CD4-positive, CD25-positive, alpha-beta regulatory T cell (primary cell): ENCODE data around the gene TWIST2. TPM values are rescaled to one million over a fixed set of nuclear protein-coding genes. Genes with fewer than 3 reads are reported as not detected.

Experiments
- ATAC-seq, 2 donors: fragments of 150-1000 bp; cut with Tn5 transposase; one replicate each; pipeline ENCODE4 v1.10.0; 2021; ENCODE audit warnings: low read depth in 2 of 2, moderate number of reproducible peaks in 2 of 2, moderate library complexity in 1 of 2
- DNase-seq, 3 donors: peaks; one replicate each; pipeline versions ENCODE4 v3.0.0 to v3.0.0-alpha.2; 2012 to 2022; ENCODE audit warnings: mixed read lengths in 1 of 3
- H3K27ac ChIP-seq: one replicate; pipeline ENCODE4 v1.7.0; 2013; ENCODE audit warnings: mild to moderate bottlenecking, low read length; ENCODE audit not compliant: insufficient read depth, poor library complexity, severe bottlenecking
- H3K27me3 ChIP-seq: one replicate; pipeline ENCODE4 v1.7.0; 2013; ENCODE audit warnings: low read length; ENCODE audit not compliant: control insufficient read depth, insufficient read depth
- H3K36me3 ChIP-seq: one replicate; pipeline ENCODE4 v1.7.0; 2013; ENCODE audit warnings: mild to moderate bottlenecking, low read length, moderate library complexity; ENCODE audit not compliant: control insufficient read depth, insufficient read depth
- H3K4me1 ChIP-seq: 2 replicates; pipeline ENCODE4 v1.7.0; 2013; ENCODE audit warnings: mild to moderate bottlenecking, low read length; ENCODE audit not compliant: insufficient read depth, control insufficient read depth, poor library complexity, severe bottlenecking
- H3K4me3 ChIP-seq: one replicate; pipeline ENCODE4 v1.7.0; 2013; ENCODE audit warnings: low read depth, mild to moderate bottlenecking, low read length, moderate library complexity
- H3K9me3 ChIP-seq, 2 experiments: 1 replicate in 1 of 2; 2 replicates in 1 of 2; pipeline ENCODE4 v1.7.0; 2013; ENCODE audit warnings: low read length in 2 of 2, mild to moderate bottlenecking in 1 of 2, moderate library complexity in 1 of 2; ENCODE audit not compliant: control insufficient read depth in 2 of 2
- H3K27ac Mint-ChIP-seq, 3 donors: one replicate each; pipeline ENCODE4 v1.8.0; 2020 to 2022; ENCODE audit warnings: mild to moderate bottlenecking in 3 of 3, mixed read lengths in 3 of 3, moderate library complexity in 2 of 3
- H3K27me3 Mint-ChIP-seq: one replicate; pipeline ENCODE4 v1.8.0; 2022; ENCODE audit warnings: mild to moderate bottlenecking, mixed read lengths
- H3K36me3 Mint-ChIP-seq: one replicate; pipeline ENCODE4 v1.8.0; 2020; ENCODE audit warnings: mixed read lengths
- H3K4me1 Mint-ChIP-seq, 4 donors: one replicate each; pipeline ENCODE4 v1.8.0; 2020 to 2022; ENCODE audit warnings: mixed read lengths in 4 of 4, mild to moderate bottlenecking in 1 of 4
- H3K4me3 Mint-ChIP-seq, 4 donors: one replicate each; pipeline ENCODE4 v1.8.0; 2020 to 2022; ENCODE audit warnings: mild to moderate bottlenecking in 4 of 4, mixed read lengths in 4 of 4, moderate library complexity in 3 of 4
- H3K9me3 Mint-ChIP-seq, 7 donors: one replicate each; pipeline ENCODE4 v1.8.0; 2020 to 2022; ENCODE audit warnings: mixed read lengths in 7 of 7, mild to moderate bottlenecking in 3 of 7, moderate library complexity in 2 of 7
- polyA plus RNA-seq, 4 donors: library from polyadenylated mRNA; unstranded; fragments of 300-500 nt; fragmentation: Illumina TruSeq; gene quantifications; one replicate each; pipeline ENCODE4 v1.2.3, GENCODE V29; 2021
- total RNA-seq: library from RNA; stranded (reverse); gene quantifications from one replicate; pipeline ENCODE4 v1.2.3, GENCODE V29; 2022

Gene TWIST2
- total and polyA plus RNA-seq, 5 donors from 2014 or later: not detected

GRCh38 chr2:238847419-238847801 lies 475 bp upstream of the TWIST2 start:
- Mint-ChIP-seq H3K36me3 (no peaks in the 10 kb centered on the region), H3K9me3 (no peaks in the 10 kb centered on the region), H3K4me1 (no peaks in the 10 kb centered on the region), H3K27ac (no peak overlapping the region), H3K4me3 (no peak overlapping the region), H3K27me3 (peaks cover 58% of the 10 kb centered on the region)
- DNase-seq (no peak), ATAC-seq (no peak)
- H3K36me3 ChIP-seq: no peaks in the 10 kb centered on the region
- no peak overlapping the region for H3K4me3 ChIP-seq
- H3K4me1 ChIP-seq: no peaks in the 10 kb centered on the region
- peaks cover 26% of the 10 kb centered on the region for H3K27me3 ChIP-seq
- H3K9me3 ChIP-seq: no peaks in the 10 kb centered on the region
- H3K27ac ChIP-seq: no peak overlapping the region

- Histone ChIP-seq H3K9me3 (no peaks in the 10 kb centered on the region), H3K4me1 (no peaks in the 10 kb centered on the region), H3K27me3 (peaks cover 28% of the 10 kb centered on the region), H3K27ac (no peak overlapping the region), H3K36me3 (no peaks in the 10 kb centered on the region), H3K4me3 (no peak overlapping the region)
- Mint-ChIP-seq H3K4me3 (no peak overlapping the region), H3K4me1 (no peaks in the 10 kb centered on the region), H3K27ac (no peak overlapping the region), H3K9me3 (no peaks in the 10 kb centered on the region), H3K36me3 (no peaks in the 10 kb centered on the region), H3K27me3 (peaks cover 57% of the 10 kb centered on the region)
- ATAC-seq: no peak
- no peak for DNase-seq
Measured at GRCh38 chr2:238848691-238848975, 748 bp downstream of the TWIST2 start.

GRCh38 chr2:238848976-238849853 lies 1.3 kb downstream of the TWIST2 start:
- no peaks in the 10 kb centered on the region for H3K4me1 Mint-ChIP-seq
- H3K4me1 ChIP-seq: no peaks in the 10 kb centered on the region
- DNase-seq: no peak
- no peak for ATAC-seq
- no peaks in the 10 kb centered on the region for H3K36me3 ChIP-seq
- no peaks in the 10 kb centered on the region for H3K36me3 Mint-ChIP-seq
- peaks cover 26% of the 10 kb centered on the region for H3K27me3 ChIP-seq
- H3K9me3 Mint-ChIP-seq: no peaks in the 10 kb centered on the region
- H3K4me3 ChIP-seq: no peak overlapping the region
- H3K27ac Mint-ChIP-seq: no peak overlapping the region
- peaks cover 53% of the 10 kb centered on the region for H3K27me3 Mint-ChIP-seq
- H3K27ac ChIP-seq: no peak overlapping the region
- H3K9me3 ChIP-seq: no peaks in the 10 kb centered on the region
- no peak overlapping the region for H3K4me3 Mint-ChIP-seq

GRCh38 chr2:238850091-238850490 lies 2.2 kb downstream of the TWIST2 start:
- peaks cover 24% of the 10 kb centered on the region for H3K27me3 ChIP-seq
- no peaks in the 10 kb centered on the region for H3K4me1 ChIP-seq
- no peak overlapping the region for H3K27ac Mint-ChIP-seq
- H3K4me3 ChIP-seq: no peak overlapping the region
- H3K36me3 Mint-ChIP-seq: no peaks in the 10 kb centered on the region
- no peak overlapping the region for H3K27ac ChIP-seq
- no peak for ATAC-seq
- H3K27me3 Mint-ChIP-seq: peaks cover 44% of the 10 kb centered on the region
- DNase-seq: no peak
- no peaks in the 10 kb centered on the region for H3K36me3 ChIP-seq
- H3K9me3 Mint-ChIP-seq: no peaks in the 10 kb centered on the region
- H3K9me3 ChIP-seq: no peaks in the 10 kb centered on the region
- no peak overlapping the region for H3K4me3 Mint-ChIP-seq
- H3K4me1 Mint-ChIP-seq: no peaks in the 10 kb centered on the region

- ATAC-seq (no peak), DNase-seq (no peak)
- no peak overlapping the region for H3K4me3 Mint-ChIP-seq
- no peaks in the 10 kb centered on the region for H3K9me3 Mint-ChIP-seq
- H3K27ac Mint-ChIP-seq: no peak overlapping the region
- Histone ChIP-seq H3K4me1 (no peaks in the 10 kb centered on the region), H3K9me3 (no peaks in the 10 kb centered on the region), H3K27me3 (peaks cover 19% of the 10 kb centered on the region), H3K27ac (no peak overlapping the region), H3K4me3 (no peak overlapping the region), H3K36me3 (no peaks in the 10 kb centered on the region)
- no peaks in the 10 kb centered on the region for H3K4me1 Mint-ChIP-seq
- no peaks in the 10 kb centered on the region for H3K36me3 Mint-ChIP-seq
- H3K27me3 Mint-ChIP-seq: peaks cover 35% of the 10 kb centered on the region
Measured at GRCh38 chr2:238851026-238851425, 3.1 kb downstream of the TWIST2 start.

- Mint-ChIP-seq H3K27me3 (peaks cover 30% of the 10 kb centered on the region), H3K27ac (no peak overlapping the region), H3K9me3 (no peaks in the 10 kb centered on the region), H3K4me3 (no peak overlapping the region), H3K4me1 (no peaks in the 10 kb centered on the region), H3K36me3 (no peaks in the 10 kb centered on the region)
- ATAC-seq (no peak), DNase-seq (no peak)
- peaks cover 18% of the 10 kb centered on the region for H3K27me3 ChIP-seq
- H3K36me3 ChIP-seq: no peaks in the 10 kb centered on the region
- H3K27ac ChIP-seq: no peak overlapping the region
- no peaks in the 10 kb centered on the region for H3K4me1 ChIP-seq
- no peak overlapping the region for H3K4me3 ChIP-seq
- no peaks in the 10 kb centered on the region for H3K9me3 ChIP-seq
Measured at GRCh38 chr2:238851761-238852160, 3.9 kb downstream of the TWIST2 start.

- no peaks in the 10 kb centered on the region for H3K36me3 Mint-ChIP-seq
- no peak overlapping the region for H3K27ac Mint-ChIP-seq
- no peaks in the 10 kb centered on the region for H3K9me3 ChIP-seq
- DNase-seq (no peak), ATAC-seq (no peak)
- no peaks in the 10 kb centered on the region for H3K36me3 ChIP-seq
- no peak overlapping the region for H3K4me3 ChIP-seq
- H3K9me3 Mint-ChIP-seq: no peaks in the 10 kb centered on the region
- peaks cover 30% of the 10 kb centered on the region for H3K27me3 Mint-ChIP-seq
- H3K4me1 Mint-ChIP-seq: no peaks in the 10 kb centered on the region
- H3K4me1 ChIP-seq: no peaks in the 10 kb centered on the region
- no peak overlapping the region for H3K4me3 Mint-ChIP-seq
- peaks cover 18% of the 10 kb centered on the region for H3K27me3 ChIP-seq
- no peak overlapping the region for H3K27ac ChIP-seq
Measured at GRCh38 chr2:238852206-238852869, 4.5 kb downstream of the TWIST2 start.

- Mint-ChIP-seq H3K36me3 (no peaks in the 10 kb centered on the region), H3K9me3 (no peaks in the 10 kb centered on the region), H3K4me3 (no peak overlapping the region), H3K27me3 (peaks cover 30% of the 10 kb centered on the region), H3K4me1 (no peaks in the 10 kb centered on the region), H3K27ac (no peak overlapping the region)
- no peaks in the 10 kb centered on the region for H3K4me1 ChIP-seq
- no peak for DNase-seq
- H3K36me3 ChIP-seq: no peaks in the 10 kb centered on the region
- no peak overlapping the region for H3K27ac ChIP-seq
- peaks cover 18% of the 10 kb centered on the region for H3K27me3 ChIP-seq
- ATAC-seq: no peak
- no peaks in the 10 kb centered on the region for H3K9me3 ChIP-seq
- H3K4me3 ChIP-seq: no peak overlapping the region
Measured at GRCh38 chr2:238853218-238853617, 5.3 kb downstream of the TWIST2 start.
